T-helper 17 cell (primary cell): ENCODE measurements around the gene INSL3. TPM values are rescaled to one million over a fixed set of nuclear protein-coding genes. Genes with fewer than 3 reads are reported as not detected.
"Not testable (repeated sequence)": the region's sequence is repeated elsewhere in the genome, so short reads cannot be mapped to it uniquely, and the experiment has no call there.

Experiments
- ATAC-seq: fragments of 150-1000 bp; cut with Tn5 transposase; 2 replicates; pipeline ENCODE4 v1.10.0; 2021; ENCODE audit warnings: mild to moderate bottlenecking, moderate library complexity
- DNase-seq, 3 donors: peaks; one replicate each; pipeline versions ENCODE4 v3.0.0 to v3.0.0-alpha.2; 2020 to 2021
- H3K9me3 ChIP-seq: one replicate; pipeline ENCODE4 v1.7.0; 2013; ENCODE audit warnings: low read length, mild to moderate bottlenecking; ENCODE audit not compliant: control insufficient read depth, poor library complexity, severe bottlenecking
- H3K27ac Mint-ChIP-seq: one replicate; pipeline ENCODE4 v1.8.0; 2022; ENCODE audit warnings: mild to moderate bottlenecking, moderate library complexity, mixed read lengths
- H3K27me3 Mint-ChIP-seq: one replicate; pipeline ENCODE4 v1.8.0; 2022; ENCODE audit warnings: mixed read lengths
- H3K36me3 Mint-ChIP-seq: one replicate; pipeline ENCODE4 v1.8.0; 2022; ENCODE audit warnings: low read depth, mixed read lengths
- H3K4me1 Mint-ChIP-seq: one replicate; pipeline ENCODE4 v1.8.0; 2022; ENCODE audit warnings: mild to moderate bottlenecking, mixed read lengths
- H3K4me3 Mint-ChIP-seq: one replicate; pipeline ENCODE4 v1.8.0; 2022; ENCODE audit warnings: mild to moderate bottlenecking, moderate library complexity, mixed read lengths
- total RNA-seq, 4 donors: library from RNA in 2 of 4; stranded (reverse) in 2 of 4; gene quantifications; one replicate each; pipeline ENCODE4 v1.2.3 and lab custom pipeline; 2022 to 2026

Gene INSL3
- total RNA-seq, 2 donors from 2014 or later = 5.0 to 9.1 TPM

GRCh38 chr19:17796838-17797423 is 24.4 kb downstream of the INSL3 start:
- Mint-ChIP-seq H3K4me1 (peaks cover 22% of the 10 kb centered on the region), H3K4me3 (peak overlapping the region; percentile 12), H3K27me3 (no peaks in the 10 kb centered on the region), H3K36me3 (no peaks in the 10 kb centered on the region), H3K27ac (no peak overlapping the region)
- no peak for DNase-seq
- no peaks in the 10 kb centered on the region for H3K9me3 ChIP-seq
- no peak for ATAC-seq

GRCh38 chr19:17796013-17796837 is 25.1 kb downstream of the INSL3 start:
- peaks cover 29% of the 10 kb centered on the region for H3K4me1 Mint-ChIP-seq
- no peaks in the 10 kb centered on the region for H3K36me3 Mint-ChIP-seq
- H3K9me3 ChIP-seq = no peaks in the 10 kb centered on the region
- peak overlapping the region; percentile 86 for H3K4me3 Mint-ChIP-seq
- ATAC-seq = no peak
- DNase-seq = no peak
- no peaks in the 10 kb centered on the region for H3K27me3 Mint-ChIP-seq
- H3K27ac Mint-ChIP-seq = peak overlapping the region; percentile 82

GRCh38 chr19:17795495-17795856 is 25.8 kb downstream of the INSL3 start:
- no peak for DNase-seq
- no peaks in the 10 kb centered on the region for H3K9me3 ChIP-seq
- no peaks in the 10 kb centered on the region for H3K27me3 Mint-ChIP-seq
- H3K4me1 Mint-ChIP-seq = peaks cover 34% of the 10 kb centered on the region
- H3K4me3 Mint-ChIP-seq = peak overlapping the region; percentile 86
- H3K36me3 Mint-ChIP-seq = no peaks in the 10 kb centered on the region
- peak overlapping the region; percentile 82 for H3K27ac Mint-ChIP-seq
- ATAC-seq = no peak

- Mint-ChIP-seq H3K4me1 (peaks cover 39% of the 10 kb centered on the region), H3K36me3 (no peaks in the 10 kb centered on the region), H3K27ac (peak within 1 kb of the TSS; percentile 82), H3K27me3 (no peaks in the 10 kb centered on the region), H3K4me3 (peak within 1 kb of the TSS; percentile 86)
- peak in 1 of 3 donors; percentile 25 for DNase-seq
- no peak for ATAC-seq
- H3K9me3 ChIP-seq = no peaks in the 10 kb centered on the region
These were observed 26.4 kb downstream of the INSL3 start, which contains the start of gene B3GNT3 for GRCh38 chr19:17794731-17795494. Gene B3GNT3 (plus strand): TSS chr19:17795138. CDS start chr19:17807808, 12,670 bp downstream.

GRCh38 chr19:17794412-17794730 is 26.9 kb downstream of the INSL3 start:
- Mint-ChIP-seq H3K27me3 (no peaks in the 10 kb centered on the region), H3K4me3 (peak overlapping the region; percentile 86), H3K4me1 (peaks cover 40% of the 10 kb centered on the region), H3K36me3 (no peaks in the 10 kb centered on the region), H3K27ac (peak overlapping the region; percentile 82)
- no peaks in the 10 kb centered on the region for H3K9me3 ChIP-seq
- DNase-seq (no peak), ATAC-seq (no peak)

- Mint-ChIP-seq H3K27ac (peak overlapping the region; percentile 81), H3K4me3 (no peak overlapping the region), H3K27me3 (no peaks in the 10 kb centered on the region), H3K4me1 (peaks cover 34% of the 10 kb centered on the region), H3K36me3 (peaks cover 6% of the 10 kb centered on the region)
- ATAC-seq (peak; percentile 90), DNase-seq (no peak)
- H3K9me3 ChIP-seq = no peaks in the 10 kb centered on the region
These were observed 31.1 kb downstream of the INSL3 start for GRCh38 chr19:17790059-17790780.

GRCh38 chr19:17788632-17789031 is 32.7 kb downstream of the INSL3 start:
- Mint-ChIP-seq H3K4me3 (no peak overlapping the region), H3K4me1 (peaks cover 38% of the 10 kb centered on the region)

GRCh38 chr19:17787274-17787913 is 33.9 kb downstream of the INSL3 start:
- no peaks in the 10 kb centered on the region for H3K9me3 ChIP-seq
- Mint-ChIP-seq H3K27me3 (no peaks in the 10 kb centered on the region), H3K36me3 (peaks cover 6% of the 10 kb centered on the region), H3K4me1 (peaks cover 35% of the 10 kb centered on the region), H3K4me3 (peak overlapping the region; percentile 52), H3K27ac (no peak overlapping the region)
- DNase-seq = no peak
- ATAC-seq = no peak

More at GRCh38 chr19:17788632-17789031, 32.7 kb downstream of the INSL3 start:
- H3K9me3 ChIP-seq = no peaks in the 10 kb centered on the region
- Mint-ChIP-seq H3K27me3 (no peaks in the 10 kb centered on the region), H3K36me3 (peaks cover 6% of the 10 kb centered on the region), H3K27ac (peak overlapping the region; percentile 81)
- DNase-seq (no peak), ATAC-seq (no peak)

- Mint-ChIP-seq H3K27ac (no peak overlapping the region), H3K36me3 (peaks cover 10% of the 10 kb centered on the region), H3K27me3 (no peaks in the 10 kb centered on the region), H3K4me3 (peak overlapping the region; percentile 19), H3K4me1 (peaks cover 22% of the 10 kb centered on the region)
- DNase-seq = peak; percentile 49 to 68 (median 53)
- ATAC-seq = peak; percentile 86
- no peaks in the 10 kb centered on the region for H3K9me3 ChIP-seq
These were observed 36.9 kb downstream of the INSL3 start for GRCh38 chr19:17784201-17785008.

GRCh38 chr19:17783721-17784120 is 37.6 kb downstream of the INSL3 start:
- not testable (repeated sequence) for DNase-seq, H3K27me3 Mint-ChIP-seq, H3K36me3 Mint-ChIP-seq, H3K9me3 ChIP-seq, H3K4me3 Mint-ChIP-seq, ATAC-seq
- H3K27ac Mint-ChIP-seq = peak overlapping the region; percentile 21
- H3K4me1 Mint-ChIP-seq = peaks cover 21% of the 10 kb centered on the region

- no peak for DNase-seq
- Mint-ChIP-seq H3K4me3 (no peak overlapping the region), H3K4me1 (peaks cover 25% of the 10 kb centered on the region), H3K27me3 (no peaks in the 10 kb centered on the region), H3K27ac (no peak overlapping the region), H3K36me3 (peaks cover 5% of the 10 kb centered on the region)
- H3K9me3 ChIP-seq = no peaks in the 10 kb centered on the region
- ATAC-seq = no peak
These were observed 40.5 kb downstream of the INSL3 start for GRCh38 chr19:17780781-17781180.
